CD4-positive, alpha-beta memory T cell (primary cell): Measurements from ENCODE around the gene CCDC192. TPM values are rescaled to one million over a fixed set of nuclear protein-coding genes. Genes with fewer than 3 reads are reported as not detected.
A peak's percentile ranks its signal among the peaks of the same experiment; 100 is the strongest.
"Not testable (repeated sequence)": the region's sequence is repeated elsewhere in the genome, so short reads cannot be mapped to it uniquely, and the experiment has no call there.

Experiments
- CTCF ChIA-PET: fragments of 350-600 bp; sonication (Branson Sonifier 250); formaldehyde crosslinking; loops from one replicate; lab custom pipeline; 2021; ENCODE audit warnings: inconsistent platforms; ENCODE audit not compliant: partially characterized antibody; lab: Charles Lee
- POLR2A ChIA-PET: fragments of 350-600 bp; sonication (Branson Sonifier 250); formaldehyde crosslinking; loops from one replicate; lab custom pipeline; 2021; ENCODE audit not compliant: partially characterized antibody; lab: Charles Lee
- DNase-seq, 5 donors: peaks; one replicate each; pipeline versions ENCODE4 v3.0.0 to v3.0.0-alpha.2; 2020 to 2022; ENCODE audit warnings: mixed read lengths in 1 of 5
- H3K27ac ChIP-seq: one replicate; pipeline ENCODE4 v1.7.0; 2013; ENCODE audit warnings: low read depth, low read length
- H3K27me3 ChIP-seq: 2 replicates; pipeline ENCODE4 v1.7.0; 2013; ENCODE audit warnings: mild to moderate bottlenecking, low read length, moderate library complexity; ENCODE audit not compliant: insufficient read depth
- H3K36me3 ChIP-seq: 2 replicates; pipeline ENCODE4 v1.7.0; 2013; ENCODE audit warnings: mild to moderate bottlenecking, low read length, moderate library complexity; ENCODE audit not compliant: insufficient read depth
- H3K4me1 ChIP-seq: 2 replicates; pipeline ENCODE4 v1.7.0; 2013; ENCODE audit warnings: mild to moderate bottlenecking, low read length, moderate library complexity; ENCODE audit not compliant: insufficient read depth
- H3K4me3 ChIP-seq, 2 donors: one replicate each; pipeline ENCODE4 v1.7.0; 2013; ENCODE audit warnings: low read length in 2 of 2, mild to moderate bottlenecking in 1 of 2
- H3K9me3 ChIP-seq, 2 donors: one replicate each; pipeline ENCODE4 v1.7.0; 2013; ENCODE audit warnings: low read length in 2 of 2, control low read depth in 1 of 2; ENCODE audit not compliant: control insufficient read depth in 1 of 2
- H3K27ac Mint-ChIP-seq, 7 donors: one replicate each; pipeline ENCODE4 v1.8.0; 2020 to 2021; ENCODE audit warnings: mixed read lengths in 7 of 7, mild to moderate bottlenecking in 6 of 7, inconsistent platforms in 3 of 7, moderate library complexity in 3 of 7
- H3K27me3 Mint-ChIP-seq, 2 donors: one replicate each; pipeline ENCODE4 v1.8.0; 2020 to 2021; ENCODE audit warnings: mixed read lengths in 2 of 2
- H3K36me3 Mint-ChIP-seq, 2 donors: one replicate each; pipeline ENCODE4 v1.8.0; 2020 to 2021; ENCODE audit warnings: mixed read lengths in 2 of 2, inconsistent platforms in 1 of 2, mild to moderate bottlenecking in 1 of 2
- H3K4me1 Mint-ChIP-seq, 4 donors: one replicate each; pipeline ENCODE4 v1.8.0; 2020 to 2021; ENCODE audit warnings: mixed read lengths in 4 of 4, mild to moderate bottlenecking in 1 of 4
- H3K4me3 Mint-ChIP-seq, 8 donors: one replicate each; pipeline ENCODE4 v1.8.0; 2020 to 2021; ENCODE audit warnings: mixed read lengths in 8 of 8, mild to moderate bottlenecking in 7 of 8, moderate library complexity in 6 of 8, inconsistent platforms in 3 of 8
- H3K9me3 Mint-ChIP-seq, 8 donors: one replicate each; pipeline ENCODE4 v1.8.0; 2020 to 2021; ENCODE audit warnings: mixed read lengths in 8 of 8, mild to moderate bottlenecking in 5 of 8, inconsistent platforms in 3 of 8, moderate library complexity in 1 of 8
- intact Hi-C: fragments of 100-400 bp; cut with micrococcal nuclease; formaldehyde crosslinking; loops from one replicate; pipeline ENCODE4 v1.15.1; 2023
- polyA plus RNA-seq, 2 donors: library from polyadenylated mRNA; unstranded; fragments of 300-500 nt; fragmentation: Illumina TruSeq; gene quantifications; one replicate each; pipeline ENCODE4 v1.2.3, GENCODE V29; 2021
- total RNA-seq, 2 experiments: library from RNA; stranded (reverse); gene quantifications; one replicate each; pipeline ENCODE4 v1.2.3, GENCODE V29; 2021

Gene CCDC192
- total and polyA plus RNA-seq, 4 experiments from 2014 or later = not detected

GRCh38 chr5:127746756-127747155, 43.6 kb downstream of the CCDC192 start:
- H3K27ac ChIP-seq = no peak overlapping the region
- no peaks in the 10 kb centered on the region for H3K4me1 ChIP-seq
- H3K4me1 Mint-ChIP-seq = no peaks in the 10 kb centered on the region
- no peaks in the 10 kb centered on the region for H3K36me3 Mint-ChIP-seq
- no peaks in the 10 kb centered on the region for H3K36me3 ChIP-seq
- H3K4me3 Mint-ChIP-seq = no peak overlapping the region
- H3K9me3 ChIP-seq = no peaks in the 10 kb centered on the region
- H3K4me3 ChIP-seq = no peak overlapping the region
- CTCF ChIA-PET = no interaction called here
- H3K27me3 Mint-ChIP-seq = peaks cover 5 to 8% of the 10 kb centered on the region in 2 donors
- no peak overlapping the region for H3K27ac Mint-ChIP-seq
- intact Hi-C loops = loop anchor here (1.0 to 10.0 kb wide), 2 partner anchors 455 to 928 kb away; no protein-coding TSS in a partner anchor
- no peaks in the 10 kb centered on the region for H3K9me3 Mint-ChIP-seq
- DNase-seq = peak in 3 of 5 donors; percentile 7 to 16 (median 13)
- POLR2A ChIA-PET = no interaction called here
- H3K27me3 ChIP-seq = no peaks in the 10 kb centered on the region

GRCh38 chr5:127752503-127753265, 49.5 kb downstream of the CCDC192 start:
- CTCF ChIA-PET, intact Hi-C loops: not testable (repeated sequence)

GRCh38 chr5:127754259-127754658, 51.1 kb downstream of the CCDC192 start:
- no peak overlapping the region for H3K27ac ChIP-seq
- intact Hi-C loops = no loop called here
- no peak for DNase-seq
- CTCF ChIA-PET = interaction anchor here (1.3 kb wide), 1 partner anchor 447 kb away, joined by 4 read pairs; no protein-coding TSS in a partner anchor
- Mint-ChIP-seq H3K4me1 (peaks cover 0 to 6% (median 0%) of the 10 kb centered on the region in 4 donors), H3K36me3 (no peaks in the 10 kb centered on the region), H3K27ac (peak overlapping the region in 1 of 7 donors; percentile 43), H3K27me3 (peaks cover 0 to 2% of the 10 kb centered on the region in 2 donors), H3K9me3 (no peaks in the 10 kb centered on the region), H3K4me3 (no peak overlapping the region)
- H3K4me1 ChIP-seq = no peaks in the 10 kb centered on the region
- no peaks in the 10 kb centered on the region for H3K36me3 ChIP-seq
- H3K27me3 ChIP-seq = no peaks in the 10 kb centered on the region
- H3K4me3 ChIP-seq = no peak overlapping the region
- POLR2A ChIA-PET = no interaction called here
- H3K9me3 ChIP-seq = no peaks in the 10 kb centered on the region

More at GRCh38 chr5:127752503-127753265, 49.5 kb downstream of the CCDC192 start:
- H3K27ac Mint-ChIP-seq = peak overlapping the region in 1 of 7 donors; percentile 25
- H3K36me3 Mint-ChIP-seq, H3K9me3 ChIP-seq, H3K9me3 Mint-ChIP-seq, H3K27me3 ChIP-seq, H3K27me3 Mint-ChIP-seq, H3K4me1 ChIP-seq, POLR2A ChIA-PET, H3K4me3 ChIP-seq, H3K27ac ChIP-seq, H3K36me3 ChIP-seq, H3K4me1 Mint-ChIP-seq: not testable (repeated sequence)
- H3K4me3 Mint-ChIP-seq = peak overlapping the region in 4 of 8 donors; percentile 26 to 63 (median 46)
- peak in 3 of 5 donors; percentile 2 to 8 (median 3) for DNase-seq

GRCh38 chr5:127754706-127755105, 51.5 kb downstream of the CCDC192 start:
- H3K9me3 ChIP-seq = no peaks in the 10 kb centered on the region
- CTCF ChIA-PET = interaction anchor here (1.3 kb wide), 1 partner anchor 447 kb away, joined by 4 read pairs; no protein-coding TSS in a partner anchor
- Mint-ChIP-seq H3K27ac (no peak overlapping the region), H3K27me3 (peaks cover 0 to 2% of the 10 kb centered on the region in 2 donors), H3K4me1 (peaks cover 0 to 6% (median 0%) of the 10 kb centered on the region in 4 donors), H3K4me3 (no peak overlapping the region), H3K9me3 (no peaks in the 10 kb centered on the region), H3K36me3 (no peaks in the 10 kb centered on the region)
- DNase-seq = no peak
- intact Hi-C loops = no loop called here
- POLR2A ChIA-PET = no interaction called here
- no peak overlapping the region for H3K4me3 ChIP-seq
- no peaks in the 10 kb centered on the region for H3K36me3 ChIP-seq
- H3K27ac ChIP-seq = no peak overlapping the region
- H3K4me1 ChIP-seq = no peaks in the 10 kb centered on the region
- no peaks in the 10 kb centered on the region for H3K27me3 ChIP-seq

GRCh38 chr5:127757576-127757975, 54.4 kb downstream of the CCDC192 start:
- Mint-ChIP-seq H3K27me3 (peaks cover 0 to 2% of the 10 kb centered on the region in 2 donors), H3K27ac (peak overlapping the region in 1 of 7 donors; percentile 32), H3K36me3 (no peaks in the 10 kb centered on the region), H3K4me3 (no peak overlapping the region), H3K9me3 (no peaks in the 10 kb centered on the region), H3K4me1 (peaks cover 0 to 6% (median 0%) of the 10 kb centered on the region in 4 donors)
- ChIA-PET CTCF (interaction anchor here (1.6 to 2.4 kb wide), 3 partner anchors 11 to 444 kb away, joined by 3 to 8 read pairs (median 4); no protein-coding TSS in a partner anchor), POLR2A (interaction anchor here (0.9 kb wide), 1 partner anchor 326 kb away, joined by 3 read pairs; the partner anchor contains the start of gene SLC12A2)
- no peak overlapping the region for H3K4me3 ChIP-seq
- DNase-seq = peak; percentile 11 to 52 (median 20)
- H3K27me3 ChIP-seq = no peaks in the 10 kb centered on the region
- no peak overlapping the region for H3K27ac ChIP-seq
- H3K4me1 ChIP-seq = no peaks in the 10 kb centered on the region
- H3K9me3 ChIP-seq = no peaks in the 10 kb centered on the region
- intact Hi-C loops = loop anchor here (1.0 kb wide), 1 partner anchor 444 kb away; no protein-coding TSS in a partner anchor
- no peaks in the 10 kb centered on the region for H3K36me3 ChIP-seq

GRCh38 chr5:127758766-127759283, 55.6 kb downstream of the CCDC192 start:
- H3K27ac ChIP-seq = no peak overlapping the region
- H3K27me3 ChIP-seq = no peaks in the 10 kb centered on the region
- Mint-ChIP-seq H3K36me3 (no peaks in the 10 kb centered on the region), H3K4me3 (no peak overlapping the region), H3K4me1 (no peaks in the 10 kb centered on the region), H3K27me3 (peaks cover 0 to 4% of the 10 kb centered on the region in 2 donors), H3K9me3 (no peaks in the 10 kb centered on the region), H3K27ac (no peak overlapping the region)
- intact Hi-C loops = no loop called here
- no peak for DNase-seq
- no peaks in the 10 kb centered on the region for H3K36me3 ChIP-seq
- H3K4me3 ChIP-seq = no peak overlapping the region
- H3K9me3 ChIP-seq = no peaks in the 10 kb centered on the region
- ChIA-PET POLR2A (no interaction called here), CTCF (interaction anchor here (1.6 to 2.4 kb wide), 2 partner anchors 10 to 441 kb away, joined by 3 to 8 read pairs; no protein-coding TSS in a partner anchor)
- no peaks in the 10 kb centered on the region for H3K4me1 ChIP-seq

- Mint-ChIP-seq H3K36me3 (no peaks in the 10 kb centered on the region), H3K27me3 (peaks cover 2 to 3% of the 10 kb centered on the region in 2 donors), H3K4me1 (no peaks in the 10 kb centered on the region), H3K4me3 (no peak overlapping the region), H3K27ac (no peak overlapping the region), H3K9me3 (no peaks in the 10 kb centered on the region)
- POLR2A ChIA-PET = no interaction called here
- no peaks in the 10 kb centered on the region for H3K36me3 ChIP-seq
- H3K9me3 ChIP-seq = no peaks in the 10 kb centered on the region
- intact Hi-C loops = no loop called here
- no peaks in the 10 kb centered on the region for H3K27me3 ChIP-seq
- no peak overlapping the region for H3K27ac ChIP-seq
- H3K4me3 ChIP-seq = no peak overlapping the region
- no peaks in the 10 kb centered on the region for H3K4me1 ChIP-seq
- CTCF ChIA-PET = no interaction called here
- no peak for DNase-seq
Observed at GRCh38 chr5:127761869-127762268, 58.7 kb downstream of the CCDC192 start.
